ENCODE results near the gene TELO2. TPM values are rescaled to one million over a fixed set of nuclear protein-coding genes. Genes with fewer than 3 reads are reported as not detected.

The TELO2 gene
- total RNA-seq, 1 donor from 2014 or later, result 55.7 TPM

DNA sequence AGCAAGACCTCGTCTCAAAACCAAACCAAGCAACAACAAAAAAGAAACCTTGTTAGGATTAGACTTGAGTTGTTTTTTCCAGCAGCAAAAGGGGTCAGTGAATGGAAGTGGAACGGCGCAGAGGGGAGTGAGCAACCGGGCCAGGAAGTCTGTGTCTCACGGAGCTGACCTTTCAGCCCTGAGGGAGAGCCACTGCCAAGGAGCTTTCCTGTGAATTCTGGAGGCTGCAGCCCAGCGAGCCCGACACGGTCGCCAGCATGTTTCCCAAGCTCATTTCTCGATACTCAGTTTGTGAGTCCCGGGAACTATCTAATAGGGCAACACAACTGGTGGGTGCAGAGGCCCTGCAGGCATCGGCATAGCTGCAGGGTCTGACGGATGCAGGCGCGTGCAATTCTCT is 19.6 kb downstream of the TELO2 start:
- intact Hi-C loops (cut with micrococcal nuclease), result no loop called here

DNA sequence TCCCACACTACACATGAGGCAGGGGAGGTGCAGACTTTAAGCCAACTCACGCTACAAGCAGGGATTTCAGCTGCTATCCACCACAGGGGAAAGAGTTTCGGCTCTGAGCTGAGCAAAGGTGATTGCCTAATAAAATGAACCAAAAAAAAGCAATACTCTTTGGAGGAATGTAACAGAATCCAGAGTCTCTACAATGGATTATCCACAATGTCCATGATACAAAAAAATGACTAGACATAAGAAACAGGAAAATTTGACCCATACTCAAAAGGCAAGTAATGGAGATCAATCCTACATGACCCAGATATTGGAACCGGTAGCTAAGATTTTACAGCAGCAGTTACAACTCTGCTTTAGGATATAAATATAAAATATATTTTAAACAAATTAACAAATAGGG is 21.3 kb downstream of the TELO2 start:
- intact Hi-C loops (cut with micrococcal nuclease), result no loop called here

DNA sequence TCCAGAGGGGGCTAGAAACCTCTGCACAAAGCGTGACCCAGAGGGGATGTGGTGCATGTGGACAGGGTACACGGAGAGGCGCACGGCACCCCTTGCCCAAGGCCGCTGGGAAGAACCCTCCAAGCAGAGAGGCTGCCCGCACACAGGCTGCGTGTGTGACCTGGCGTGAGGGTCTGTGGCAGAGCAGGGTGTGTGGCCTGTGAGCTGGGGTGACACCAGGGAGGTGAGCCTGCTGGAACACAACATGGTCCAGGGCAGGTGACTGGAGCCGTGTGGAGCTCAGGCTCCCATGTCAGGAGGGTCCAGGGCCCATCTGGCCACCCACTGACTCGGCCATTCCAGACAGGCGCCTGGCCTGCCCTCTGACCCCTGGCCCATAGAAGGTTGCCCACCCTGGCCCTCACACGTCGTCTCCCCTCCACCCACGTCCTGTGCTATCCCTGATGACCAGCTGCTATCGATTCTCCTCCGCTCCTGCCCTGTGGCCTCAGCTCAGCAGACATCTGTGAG is 25.5 kb downstream of the TELO2 start:
- intact Hi-C loops (cut with micrococcal nuclease), result no loop called here

DNA sequence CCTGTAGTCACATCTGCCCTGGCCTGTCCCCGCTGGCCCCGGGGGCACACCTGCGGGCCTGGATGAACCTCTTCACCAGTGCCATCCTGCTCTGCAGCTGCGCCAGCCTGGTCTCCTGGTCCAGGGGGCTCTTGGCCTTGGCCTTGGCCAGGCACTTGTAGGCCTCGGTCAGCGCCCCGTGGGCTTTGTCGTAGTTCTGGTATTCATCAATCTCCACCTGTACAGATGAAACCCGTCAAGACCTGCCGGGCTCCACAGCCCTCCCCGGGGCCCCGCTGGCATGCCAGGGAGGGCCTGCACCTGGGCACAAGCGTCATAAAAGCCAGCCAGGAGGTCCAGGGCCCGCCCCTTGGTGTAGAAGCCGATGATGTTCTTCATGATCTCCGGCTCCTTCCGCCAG is 26.7 kb downstream of the TELO2 start:
- intact Hi-C loops (cut with micrococcal nuclease), result no loop called here

DNA sequence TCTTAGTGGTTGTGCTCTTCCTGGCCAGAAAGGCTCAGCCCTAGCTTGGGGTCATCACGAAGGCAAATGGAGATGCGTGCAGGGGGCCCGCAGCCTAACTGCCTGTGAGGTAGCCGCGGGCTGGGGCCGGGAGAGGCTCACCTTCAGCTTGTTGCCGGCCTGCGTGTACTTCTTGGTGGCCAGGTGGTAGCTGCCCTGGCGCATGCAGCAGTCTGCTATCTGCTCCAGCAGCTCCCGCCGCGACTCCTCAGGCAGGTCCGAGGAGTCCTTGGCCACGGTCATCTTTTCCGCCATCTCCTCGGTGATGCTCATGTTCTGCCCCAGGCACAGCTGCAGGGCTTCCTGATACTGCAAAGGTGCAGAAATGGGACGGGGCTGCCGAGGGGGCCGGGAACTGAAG is 27.3 kb downstream of the TELO2 start:
- intact Hi-C loops (cut with micrococcal nuclease), result no loop called here

DNA sequence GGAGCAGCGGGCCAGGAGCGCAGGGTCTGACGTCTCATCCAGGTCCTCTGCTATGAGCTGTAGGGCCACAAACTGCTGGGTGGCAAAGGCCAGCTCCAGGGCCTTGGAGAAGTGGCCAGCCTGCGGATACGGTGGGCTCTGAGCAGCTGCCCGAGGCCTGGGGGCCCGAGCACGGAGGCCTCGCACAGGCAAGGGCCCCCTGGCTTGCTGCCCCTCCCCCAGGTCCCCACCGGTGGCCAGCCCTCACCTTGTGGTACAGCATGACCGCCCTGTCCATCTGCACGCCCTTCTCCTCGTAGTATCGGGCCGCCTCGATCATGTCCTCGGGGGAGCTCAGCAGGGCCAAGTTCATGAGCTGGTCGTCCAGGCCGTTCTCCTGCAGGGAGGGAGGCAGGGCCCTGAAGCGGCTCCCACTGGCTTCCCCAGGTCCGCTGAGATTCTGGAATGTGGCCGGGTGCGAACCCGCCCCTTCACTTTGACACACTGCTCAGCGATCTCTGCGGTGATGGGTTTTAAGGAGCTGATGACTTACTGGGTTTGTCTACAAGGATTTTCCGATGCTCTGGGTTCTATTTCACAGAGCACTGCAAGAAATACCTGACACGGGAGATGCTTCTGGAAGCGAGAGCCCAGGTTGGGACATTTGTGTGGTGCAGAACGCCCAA is 30.6 kb downstream of the TELO2 start:
- intact Hi-C loops (cut with micrococcal nuclease), result no loop called here

DNA sequence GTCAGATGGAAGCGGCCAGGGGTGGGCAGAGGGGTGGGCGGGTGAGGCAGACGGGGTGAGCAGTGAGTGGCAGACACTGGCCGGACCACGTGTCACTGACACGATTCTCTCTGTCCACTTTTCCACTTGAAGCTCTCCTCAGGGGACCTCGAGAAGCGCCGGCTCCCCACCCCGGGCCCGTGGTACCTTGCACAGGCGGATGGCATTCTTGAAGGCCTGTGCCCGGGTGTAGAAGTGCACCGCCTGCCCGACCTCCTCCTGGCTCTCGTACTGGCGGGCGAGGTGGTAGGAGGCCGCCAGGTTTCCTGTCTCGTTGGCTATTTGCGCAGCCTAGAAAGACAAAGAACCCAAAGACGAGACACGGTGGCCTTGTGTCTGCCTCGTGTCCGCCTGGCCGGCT is 31.2 kb downstream of the TELO2 start:
- intact Hi-C loops (cut with micrococcal nuclease), result no loop called here

DNA sequence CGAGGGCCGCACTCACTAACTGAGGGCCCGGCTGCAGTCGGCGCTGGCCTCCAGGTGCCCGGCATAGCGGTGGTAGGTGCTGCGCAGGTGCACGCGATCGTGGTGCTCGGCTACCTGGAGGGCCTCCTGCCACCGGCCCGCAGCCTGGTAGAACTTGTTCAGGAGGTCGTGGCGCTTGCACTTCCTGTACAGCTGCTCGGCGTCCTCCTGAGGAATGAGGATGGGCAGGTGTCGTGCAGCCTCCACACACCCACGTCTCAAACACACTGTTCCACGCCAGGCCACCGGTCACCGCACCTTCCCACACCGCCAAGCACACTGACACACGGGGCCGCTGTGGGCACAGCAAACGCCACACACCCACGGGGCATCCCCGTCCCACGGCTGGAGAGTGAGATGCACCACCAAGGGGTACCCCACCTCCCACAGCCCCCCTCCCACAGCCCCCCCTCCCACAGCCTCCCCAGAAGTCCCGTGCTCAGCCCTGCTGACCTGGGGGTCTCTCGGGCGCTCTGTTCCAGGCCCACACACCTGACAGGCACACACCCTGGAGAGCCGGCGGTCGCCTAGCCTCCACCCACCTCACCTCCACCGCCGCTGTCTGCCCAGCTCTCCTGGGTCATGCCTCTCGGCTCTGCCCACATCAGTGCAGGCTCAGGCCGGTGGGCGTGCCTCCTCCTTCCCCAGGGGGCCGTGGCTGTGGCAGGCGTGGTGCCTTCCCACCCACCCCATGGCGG is 32.9 kb downstream of the TELO2 start:
- intact Hi-C loops (cut with micrococcal nuclease), result no loop called here

DNA sequence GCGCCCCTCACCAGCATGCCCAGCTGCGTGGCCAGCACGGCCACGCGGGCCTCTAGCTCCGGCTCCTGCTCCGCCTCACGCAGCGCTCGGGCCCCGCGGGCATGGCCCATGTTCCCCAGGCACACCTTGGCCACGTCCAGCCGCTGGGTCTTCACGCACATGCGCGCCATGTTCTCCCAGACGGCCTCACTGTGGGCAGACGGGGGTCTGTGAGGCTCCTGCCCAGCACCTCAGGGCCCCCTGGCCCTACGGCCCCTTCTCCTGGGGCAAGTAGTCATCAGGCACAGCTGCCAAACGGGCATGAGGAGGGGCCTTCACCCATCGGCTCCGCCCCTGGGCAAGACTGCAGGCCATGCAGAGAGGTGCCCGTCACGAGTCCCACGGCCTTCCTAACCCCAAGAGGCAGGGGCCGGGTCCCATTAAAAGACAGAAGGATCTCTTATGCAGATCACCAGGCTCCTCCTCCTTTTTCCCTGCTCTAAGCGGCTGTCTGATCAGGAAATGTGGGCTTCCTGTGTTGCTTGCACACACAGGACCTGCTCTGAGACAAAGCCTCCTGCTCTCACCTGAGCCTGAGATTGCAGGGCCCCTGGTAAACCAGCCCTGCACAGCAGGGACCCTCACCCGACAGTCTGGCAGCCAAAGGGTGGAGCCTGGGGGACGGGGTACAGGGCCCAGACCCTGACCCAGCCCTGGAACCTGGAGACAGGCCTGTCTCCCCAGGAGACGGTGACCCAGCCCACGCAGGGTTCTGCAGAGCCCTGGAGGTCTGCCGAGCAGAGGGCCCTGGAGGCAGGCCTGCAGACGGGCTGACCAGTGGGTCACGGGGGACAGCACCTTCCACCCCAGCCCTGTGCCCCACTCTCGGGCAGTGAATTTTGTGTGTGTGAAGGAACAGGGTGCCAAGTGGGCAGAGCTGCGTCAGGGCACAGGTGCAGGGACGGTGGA is 33.7 kb downstream of the TELO2 start:
- intact Hi-C loops (cut with micrococcal nuclease), result no loop called here

DNA sequence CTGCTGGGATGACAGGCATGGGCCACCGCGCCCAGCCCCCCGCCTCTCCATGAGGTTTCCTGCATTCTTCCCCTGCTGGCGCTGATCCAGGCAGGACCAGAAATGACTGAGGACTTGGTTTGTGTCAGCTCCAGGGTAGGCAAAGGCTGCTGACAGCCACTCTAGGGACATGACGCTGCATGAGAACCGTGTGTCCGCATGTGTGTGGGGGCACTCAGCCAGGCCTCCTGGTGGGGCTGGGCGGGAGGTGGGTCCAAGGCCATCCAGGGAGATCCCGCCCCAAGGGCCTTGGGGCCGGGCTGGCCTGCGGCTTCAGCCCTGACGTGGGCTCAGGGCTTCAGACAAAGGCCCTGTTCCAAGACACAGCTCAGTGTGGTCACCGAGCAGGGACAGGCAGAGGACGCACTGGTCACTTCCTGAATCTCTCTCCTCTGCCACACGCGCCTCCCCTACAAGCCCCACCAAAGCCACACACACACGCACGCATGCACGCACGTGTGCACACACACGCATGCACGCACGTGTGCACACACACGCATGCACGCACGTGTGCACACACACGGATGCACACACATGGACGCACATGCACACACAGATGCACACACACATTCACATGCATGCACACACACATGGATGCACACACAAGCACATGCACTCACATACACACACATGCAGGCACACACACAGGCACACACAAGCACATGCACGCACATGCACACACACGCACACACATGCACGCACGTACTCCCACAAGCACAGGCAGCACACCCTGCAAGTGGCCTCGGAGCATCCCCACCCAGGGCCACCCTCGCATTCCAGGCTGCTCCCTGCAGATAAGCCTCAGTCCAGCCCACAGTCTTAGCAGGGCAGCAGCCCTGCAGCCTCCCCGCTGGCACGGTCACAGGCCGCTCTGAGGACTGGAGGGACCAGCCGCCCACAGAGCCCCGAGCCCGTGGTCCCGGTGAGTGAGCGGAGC is 35.0 kb downstream of the TELO2 start:
- intact Hi-C loops (cut with micrococcal nuclease), result no loop called here

DNA sequence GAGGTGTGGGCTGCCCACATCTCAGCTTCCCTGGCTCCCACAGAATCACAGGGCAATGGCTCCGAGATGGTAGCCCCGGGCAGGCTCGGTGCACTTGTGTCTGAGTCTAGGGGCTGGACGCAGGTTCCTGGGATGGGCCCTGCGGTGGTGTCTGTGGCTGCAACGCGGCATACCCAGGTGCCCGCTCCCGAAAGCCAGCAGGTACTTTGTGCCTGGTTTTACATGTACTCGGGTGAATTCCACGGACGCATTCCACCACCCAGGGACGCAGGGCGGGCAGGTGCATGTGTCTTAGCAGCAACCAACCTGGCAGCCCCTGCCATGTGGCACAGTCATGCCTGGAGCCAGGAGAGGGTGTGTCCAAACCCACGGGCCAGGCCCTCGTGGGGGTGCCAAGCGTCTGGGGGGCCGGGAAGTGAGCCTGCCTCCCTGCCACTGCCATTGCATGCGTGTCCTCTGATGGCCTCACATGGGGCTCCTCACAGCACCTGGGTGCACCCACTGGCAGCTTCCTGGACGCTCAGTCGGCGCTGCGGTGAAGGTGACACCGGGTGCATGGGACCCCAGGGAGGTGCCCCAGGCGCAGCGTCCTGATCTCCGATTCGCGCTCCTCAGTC is 35.9 kb downstream of the TELO2 start:
- intact Hi-C loops (cut with micrococcal nuclease), result no loop called here

DNA sequence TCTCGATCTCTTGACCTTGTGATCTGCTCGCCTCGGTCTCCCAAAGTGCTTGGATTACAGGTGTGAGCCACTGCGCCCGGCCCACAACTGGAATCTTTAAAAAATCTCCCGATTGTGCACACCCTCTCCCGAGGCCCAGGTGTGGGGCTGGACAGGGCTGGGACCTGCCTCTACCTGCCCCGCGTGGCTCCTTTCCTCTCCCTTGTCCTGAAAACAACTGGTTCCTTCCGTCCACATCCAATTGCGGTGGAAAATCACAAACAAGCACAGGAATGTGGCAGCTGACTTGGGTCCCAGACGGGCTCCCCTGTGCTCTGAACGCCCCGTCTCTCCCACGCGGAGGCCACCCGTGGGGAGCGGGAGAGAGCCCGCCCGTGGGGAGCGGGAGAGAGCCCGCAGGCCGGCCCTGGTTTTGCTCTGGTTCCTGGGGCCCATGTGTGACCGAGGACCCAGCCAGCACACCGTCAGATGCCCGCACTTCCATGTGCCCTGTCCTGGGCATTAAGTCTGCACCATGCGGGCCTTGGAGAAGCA is 37.3 kb downstream of the TELO2 start:
- intact Hi-C loops (cut with micrococcal nuclease), result loop anchor here (5.0 to 10.0 kb wide), 4 partner anchors 53 to 244 kb away; partner anchors contain the start of genes CLCN7, EME2, MRPS34 and NME3

DNA sequence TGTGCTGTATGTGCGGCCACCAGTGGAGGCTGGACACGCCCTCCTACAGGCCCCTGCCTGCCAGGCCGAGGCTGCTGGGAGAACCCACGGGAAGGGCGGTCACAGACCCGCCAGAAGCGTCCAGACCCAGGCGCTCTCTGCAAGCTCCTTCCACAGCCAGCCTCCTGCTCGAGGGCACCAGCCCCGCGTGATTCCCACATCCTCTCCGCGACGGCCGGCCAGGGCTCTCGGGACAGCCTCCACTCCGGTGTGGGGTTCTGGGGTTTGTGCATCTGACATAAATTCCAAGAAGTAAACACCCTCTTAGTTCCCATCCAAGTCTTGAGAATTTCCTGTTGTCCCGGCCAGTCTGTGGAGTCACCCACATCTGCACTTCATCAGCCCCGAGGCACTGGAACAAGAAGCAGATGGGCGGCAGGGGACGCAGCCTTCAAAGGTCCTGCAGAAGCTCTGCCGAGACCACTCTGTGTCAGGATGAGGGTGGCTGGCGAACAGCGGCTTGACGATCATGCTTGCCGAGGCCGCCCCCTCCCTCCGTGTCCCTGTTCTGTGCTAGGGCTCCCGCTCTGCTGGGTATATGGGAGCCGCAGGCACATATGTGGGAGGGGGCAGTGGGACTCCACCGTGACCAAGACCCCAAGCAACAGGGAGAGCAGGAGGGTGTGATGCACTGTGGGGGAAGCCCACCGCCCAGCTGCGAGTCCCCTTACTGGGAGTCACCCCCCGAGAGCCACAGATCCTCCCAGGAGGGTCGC is 37.9 kb downstream of the TELO2 start:
- intact Hi-C loops (cut with micrococcal nuclease), result loop anchor here (5.0 to 10.0 kb wide), 4 partner anchors 54 to 244 kb away; partner anchors contain the start of genes CLCN7, EME2, MRPS34 and NME3

DNA sequence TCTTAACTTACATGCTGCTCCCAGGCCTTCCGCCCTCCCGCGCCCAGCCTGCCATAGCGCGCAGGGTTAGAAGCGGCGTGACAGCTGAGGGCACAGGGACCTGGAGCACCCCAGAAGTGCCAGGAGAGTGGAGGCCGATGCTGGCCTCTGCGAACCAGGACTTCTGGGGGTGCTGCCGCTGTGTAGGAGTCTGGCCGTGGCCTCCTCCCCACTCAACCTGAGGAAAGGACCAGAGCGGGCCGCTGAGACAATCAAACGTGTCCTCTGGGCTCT is 38.4 kb downstream of the TELO2 start:
- intact Hi-C loops (cut with micrococcal nuclease), result loop anchor here (5.0 to 10.0 kb wide), 4 partner anchors 54 to 243 kb away; partner anchors contain the start of genes CLCN7, EME2, MRPS34 and NME3

DNA sequence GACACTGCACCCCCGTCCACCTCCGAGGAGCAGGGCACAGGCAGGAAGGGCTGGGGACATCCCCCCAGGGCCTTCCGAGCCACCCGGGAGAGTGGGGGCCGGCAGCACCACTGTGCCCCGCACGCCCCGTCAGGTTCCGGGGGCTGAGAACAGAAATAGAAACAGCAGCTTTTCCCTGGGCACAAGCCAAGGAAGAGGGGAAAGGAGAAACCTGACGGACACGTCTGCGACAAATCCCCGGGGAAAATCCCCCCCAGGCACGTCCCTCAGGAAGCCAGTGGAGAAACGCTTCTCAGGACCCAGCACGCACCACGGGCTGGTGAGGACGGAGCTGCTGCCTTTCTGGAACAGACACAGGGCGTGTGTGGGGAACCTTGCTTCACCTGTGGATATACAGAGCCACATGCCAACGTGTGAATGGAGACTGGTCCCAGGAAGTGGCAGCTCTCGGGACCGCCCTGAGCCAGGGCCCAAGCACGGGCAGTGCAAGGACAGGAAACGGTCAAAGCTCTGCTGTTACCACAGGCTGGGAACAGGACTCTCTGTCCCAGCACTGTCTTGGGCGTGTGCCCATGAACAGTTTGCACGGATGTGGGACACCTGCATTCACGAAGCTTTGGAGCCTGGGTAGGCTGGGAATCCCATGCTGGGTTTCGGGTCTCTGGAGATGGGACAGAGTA is 39.1 kb downstream of the TELO2 start:
- intact Hi-C loops (cut with micrococcal nuclease), result loop anchor here (5.0 to 10.0 kb wide), 4 partner anchors 55 to 243 kb away; partner anchors contain the start of genes CLCN7, EME2, MRPS34 and NME3

DNA sequence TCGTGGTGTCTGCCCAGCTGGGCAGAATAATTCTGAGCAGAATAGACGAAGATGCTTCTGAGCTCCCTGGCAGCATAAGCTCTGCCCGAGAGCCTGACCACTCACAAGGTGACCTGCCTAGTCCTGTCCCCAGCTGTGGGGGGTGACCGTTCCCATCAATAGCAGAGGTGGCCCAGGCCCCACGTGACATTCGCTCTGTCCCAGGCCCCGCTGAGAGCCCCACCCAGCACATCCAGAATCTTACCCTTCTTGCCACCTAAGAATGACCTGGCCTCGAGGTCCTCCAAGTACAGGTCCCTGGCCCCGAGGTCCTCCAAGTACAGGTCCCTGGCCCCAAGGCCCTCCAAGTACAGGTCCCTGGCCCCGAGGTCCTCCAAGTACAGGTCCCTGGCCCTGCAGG is 39.6 kb downstream of the TELO2 start:
- intact Hi-C loops (cut with micrococcal nuclease), result loop anchor here (1.0 to 10.0 kb wide), 5 partner anchors 55 to 242 kb away; partner anchors contain the start of genes CLCN7, CRAMP1, EME2 and IFT140

DNA sequence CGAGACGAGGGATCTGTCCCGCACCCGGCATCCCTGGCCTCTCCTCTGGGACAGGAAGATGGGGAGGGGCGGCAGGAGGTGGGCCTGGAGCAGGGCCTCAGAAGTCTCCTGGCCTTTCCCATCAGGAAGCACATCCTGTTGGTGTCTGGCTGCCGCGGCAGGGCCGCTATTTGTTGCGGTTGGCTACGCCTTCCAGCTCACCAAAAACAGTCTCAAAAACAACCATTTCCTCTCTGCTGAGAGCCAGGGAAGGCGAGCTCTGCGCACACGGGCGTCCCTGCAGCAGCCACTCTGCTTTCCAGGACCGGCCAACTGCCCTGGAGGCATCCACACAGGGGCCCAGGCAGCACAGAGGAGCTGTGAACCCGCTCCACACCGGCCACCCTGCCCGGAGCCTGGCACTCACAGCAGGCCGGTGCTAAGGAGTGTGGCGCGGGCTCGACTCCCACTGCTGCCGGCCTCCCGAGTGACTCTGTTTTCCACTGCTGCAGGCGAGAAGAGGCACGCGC is 40.3 kb downstream of the TELO2 start, which contains the start of gene TMEM204:
Gene TMEM204, plus strand, starts transcription at position 224 of the 509 bp plus-strand sequence. CDS start 610 bp downstream, outside the sequence.
- intact Hi-C loops (cut with micrococcal nuclease), result loop anchor here (1.0 to 10.0 kb wide), 5 partner anchors 56 to 241 kb away; partner anchors contain the start of genes CLCN7, CRAMP1, EME2 and IFT140

Measured in T-helper 1 cell treated with Interleukin-12 subunit alpha and Interleukin-12 subunit beta and Interleukin-4 antibody, amounts not matched to agents 30 ng/mL and 1 ng/mL, for 36 hours (primary cell).